ENCODE results near the gene MADD.

DNA sequence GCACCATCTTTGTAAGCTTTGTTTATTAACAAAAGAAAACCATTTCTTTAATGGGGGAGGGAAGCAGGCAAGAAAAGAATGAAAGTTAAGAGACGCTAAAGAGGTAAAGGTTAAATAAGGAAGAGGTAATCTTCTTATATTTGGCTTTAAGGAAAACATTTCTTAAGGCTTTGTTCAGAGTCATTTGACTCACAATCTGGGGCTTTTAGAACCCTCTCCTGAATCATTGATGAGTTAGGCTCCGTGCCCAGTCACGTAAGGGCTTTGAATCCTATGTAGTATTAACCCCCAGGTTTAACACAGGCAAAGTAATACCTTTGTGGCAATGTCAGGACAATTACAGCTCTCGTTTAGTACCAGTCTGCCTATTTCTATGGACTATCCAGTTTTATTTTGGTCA is 26.1 kb downstream of the MADD start:
- no peak for TF ChIP-seq EZH2 (IDR thresholded peaks at IDR 0.05; ENCODE audit: insufficient read depth, poor library complexity, severe bottlenecking)
- no peak for TF ChIP-seq EZH2phosphoT487 (IDR thresholded peaks at IDR 0.05; ENCODE audit: insufficient read depth, low read depth)
